T47D (cell line): ENCODE data around the gene FOXO3.
"Not testable (repeated sequence)": the region's sequence is repeated elsewhere in the genome, so short reads cannot be mapped to it uniquely, and the experiment has no call there.

ENCODE experiments used
- DNase-seq, 2 experiments: peaks; one replicate each; pipeline versions ENCODE4 v3.0.0 to v3.0.0-alpha.2; 2011 to 2012; ENCODE audit warnings: low read depth in 1 of 2, low spot score in 1 of 2
- JUND ChIP-seq: IDR thresholded peaks from 2 replicates; pipeline ENCODE4 v1.6.1; 2012; ENCODE audit warnings: low read depth
- in situ Hi-C: cut with HindIII; loops from 2 replicates; pipeline ENCODE4 v1.10.0; 2016; ENCODE audit warnings: low sequenced_read_pairs, low pct_unique_long_range_greater_than_20kb

Gene FOXO3

GRCh38 chr6:108673602-108674001, 112.9 kb downstream of the FOXO3 start:
- no peak for DNase-seq

GRCh38 chr6:108675226-108676200, 114.8 kb downstream of the FOXO3 start:
- in situ Hi-C loops: no loop called here

More at GRCh38 chr6:108673602-108674001, 112.9 kb downstream of the FOXO3 start:
- no peak for TF ChIP-seq JUND
- in situ Hi-C loops: no loop called here

GRCh38 chr6:108676555-108676954, 115.8 kb downstream of the FOXO3 start:
- in situ Hi-C loops: no loop called here
- no peak for TF ChIP-seq JUND

More at GRCh38 chr6:108675226-108676200, 114.8 kb downstream of the FOXO3 start:
- no peak for TF ChIP-seq JUND
- no peak for DNase-seq

GRCh38 chr6:108677357-108677756, 116.6 kb downstream of the FOXO3 start:
- TF ChIP-seq JUND: no peak
- in situ Hi-C loops: no loop called here
- DNase-seq: no peak

More at GRCh38 chr6:108676555-108676954, 115.8 kb downstream of the FOXO3 start:
- no peak for DNase-seq

GRCh38 chr6:108677894-108678293, 117.2 kb downstream of the FOXO3 start:
- TF ChIP-seq JUND: no peak
- DNase-seq: no peak
- in situ Hi-C loops: no loop called here

GRCh38 chr6:108680314-108680713, 119.6 kb downstream of the FOXO3 start:
- DNase-seq, in situ Hi-C loops: not testable (repeated sequence)

GRCh38 chr6:108681721-108682120, 121.0 kb downstream of the FOXO3 start:
- in situ Hi-C loops, DNase-seq: not testable (repeated sequence)

GRCh38 chr6:108682383-108683119, 121.8 kb downstream of the FOXO3 start:
- in situ Hi-C loops, DNase-seq: not testable (repeated sequence)

GRCh38 chr6:108683976-108684375, 123.3 kb downstream of the FOXO3 start:
- DNase-seq, in situ Hi-C loops: not testable (repeated sequence)

GRCh38 chr6:108684771-108685329, 124.1 kb downstream of the FOXO3 start:
- peak in 1 of 2 experiments; percentile 49 for DNase-seq
- no peak for TF ChIP-seq JUND
- in situ Hi-C loops: no loop called here

- no peak for TF ChIP-seq JUND
Observed at GRCh38 chr6:108685970-108686369, 125.3 kb downstream of the FOXO3 start.

GRCh38 chr6:108686896-108687295, 126.2 kb downstream of the FOXO3 start:
- DNase-seq: no peak
- TF ChIP-seq JUND: no peak
- in situ Hi-C loops: no loop called here

More at GRCh38 chr6:108685970-108686369, 125.3 kb downstream of the FOXO3 start:
- no peak for DNase-seq
- in situ Hi-C loops: no loop called here

GRCh38 chr6:108687921-108688320, 127.2 kb downstream of the FOXO3 start:
- in situ Hi-C loops: no loop called here
- TF ChIP-seq JUND: no peak
- no peak for DNase-seq
